GM19328 (cell line): Measurements from ENCODE around the gene KLHL40.

Experiments
- ATAC-seq: cut with Tn5 transposase; IDR thresholded peaks from one replicate; pipeline ENCODE4 v1.9.1; 2021; ENCODE audit warnings: mild to moderate bottlenecking, moderate library complexity; ENCODE audit not compliant: unreplicated experiment

KLHL40 gene

DNA sequence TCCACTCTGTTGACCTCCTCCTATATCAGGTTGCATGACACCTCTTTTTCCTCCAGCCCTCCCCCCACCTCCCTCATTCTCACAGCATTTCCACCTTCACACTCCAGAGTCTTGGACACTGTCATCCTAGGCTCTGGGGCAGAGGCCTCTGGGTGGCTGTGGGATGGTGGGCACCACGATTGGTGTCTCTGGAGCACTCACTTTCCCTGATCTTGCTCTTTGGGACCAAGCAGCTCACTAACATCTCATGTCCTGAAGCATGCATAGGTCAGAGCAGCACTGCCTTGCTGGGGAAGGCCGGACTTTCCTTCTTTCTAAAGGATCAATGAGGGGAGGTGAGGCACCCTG is 16.9 kb upstream of the KLHL40 start:
- ATAC-seq = no peak

- no peak for ATAC-seq
Observed at GRCh38 chr3:42668793-42669217, 16.5 kb upstream of the KLHL40 start.

- no peak for ATAC-seq
Observed at GRCh38 chr3:42670051-42670576, 15.2 kb upstream of the KLHL40 start.

DNA sequence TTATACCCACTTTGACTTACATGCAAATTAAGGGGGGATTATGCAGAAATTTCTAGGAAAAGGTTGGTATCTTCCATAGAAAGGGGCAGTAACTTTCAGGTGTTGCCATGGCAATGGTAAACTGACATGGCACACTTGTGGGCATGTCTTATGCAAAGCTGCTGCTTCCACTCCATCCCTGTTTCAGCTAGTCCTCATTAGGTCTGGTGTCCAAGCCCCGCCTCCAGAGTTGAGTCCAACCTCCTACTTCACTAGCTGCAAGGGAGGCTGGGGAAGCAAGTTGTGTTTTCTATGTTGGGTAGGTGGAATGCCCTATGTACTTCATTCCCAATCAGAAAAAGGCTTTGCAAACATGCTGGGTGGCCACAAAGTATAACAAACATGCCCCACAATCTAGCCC is 14.7 kb upstream of the KLHL40 start:
- ATAC-seq = no peak

GRCh38 chr3:42672515-42672914 is 12.8 kb upstream of the KLHL40 start:
- ATAC-seq = no peak

DNA sequence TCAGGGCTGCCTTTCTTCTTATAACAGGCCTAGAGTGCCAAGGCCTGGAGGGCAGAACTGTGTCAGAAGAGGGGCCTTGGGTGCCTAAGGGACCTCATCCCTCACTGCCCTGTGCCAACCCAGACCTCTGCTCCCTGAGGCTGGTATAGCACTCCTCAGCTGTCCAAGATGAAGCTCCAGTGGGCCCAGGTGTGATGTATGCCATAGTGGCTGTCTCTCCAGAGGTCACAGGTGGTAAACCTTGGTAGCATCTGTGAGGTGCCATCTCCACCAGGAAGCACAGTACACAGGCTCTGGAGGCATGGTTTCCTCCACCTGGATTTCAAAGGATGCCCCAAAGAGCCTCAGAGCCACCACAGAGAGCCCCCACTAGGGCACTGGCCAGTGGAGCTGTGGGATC is 12.3 kb upstream of the KLHL40 start:
- no peak for ATAC-seq

- ATAC-seq = no peak
Observed at GRCh38 chr3:42674146-42674545, 11.2 kb upstream of the KLHL40 start.

- no peak for ATAC-seq
Observed at GRCh38 chr3:42675909-42676308, 9.4 kb upstream of the KLHL40 start.

- no peak for ATAC-seq
Observed at GRCh38 chr3:42678447-42678846, 6.9 kb upstream of the KLHL40 start.

GRCh38 chr3:42680271-42680670 is 5.1 kb upstream of the KLHL40 start:
- ATAC-seq = no peak

DNA sequence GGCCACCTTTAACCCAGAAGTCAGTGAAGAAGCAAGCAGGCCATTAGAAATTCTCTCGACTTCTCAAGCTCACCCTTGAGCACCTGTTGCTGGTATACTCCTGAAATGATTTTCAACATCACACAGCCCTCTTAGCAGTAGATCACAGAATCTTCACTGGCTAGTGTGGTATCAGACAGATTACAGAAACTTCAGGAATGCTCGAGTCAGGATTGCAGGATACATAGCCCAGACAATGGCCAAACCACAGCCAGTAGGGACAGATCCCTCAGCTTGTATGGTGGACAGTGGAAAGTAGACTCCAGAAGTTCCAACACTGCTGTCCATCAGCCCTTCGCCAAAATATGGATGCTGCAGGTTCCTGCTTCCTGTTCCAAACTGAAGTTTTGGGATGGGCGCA is 4.5 kb upstream of the KLHL40 start:
- no peak for ATAC-seq

- no peak for ATAC-seq
Observed at GRCh38 chr3:42681361-42682038, 3.8 kb upstream of the KLHL40 start.

GRCh38 chr3:42682301-42683070 is 2.9 kb upstream of the KLHL40 start:
- ATAC-seq = no peak

DNA sequence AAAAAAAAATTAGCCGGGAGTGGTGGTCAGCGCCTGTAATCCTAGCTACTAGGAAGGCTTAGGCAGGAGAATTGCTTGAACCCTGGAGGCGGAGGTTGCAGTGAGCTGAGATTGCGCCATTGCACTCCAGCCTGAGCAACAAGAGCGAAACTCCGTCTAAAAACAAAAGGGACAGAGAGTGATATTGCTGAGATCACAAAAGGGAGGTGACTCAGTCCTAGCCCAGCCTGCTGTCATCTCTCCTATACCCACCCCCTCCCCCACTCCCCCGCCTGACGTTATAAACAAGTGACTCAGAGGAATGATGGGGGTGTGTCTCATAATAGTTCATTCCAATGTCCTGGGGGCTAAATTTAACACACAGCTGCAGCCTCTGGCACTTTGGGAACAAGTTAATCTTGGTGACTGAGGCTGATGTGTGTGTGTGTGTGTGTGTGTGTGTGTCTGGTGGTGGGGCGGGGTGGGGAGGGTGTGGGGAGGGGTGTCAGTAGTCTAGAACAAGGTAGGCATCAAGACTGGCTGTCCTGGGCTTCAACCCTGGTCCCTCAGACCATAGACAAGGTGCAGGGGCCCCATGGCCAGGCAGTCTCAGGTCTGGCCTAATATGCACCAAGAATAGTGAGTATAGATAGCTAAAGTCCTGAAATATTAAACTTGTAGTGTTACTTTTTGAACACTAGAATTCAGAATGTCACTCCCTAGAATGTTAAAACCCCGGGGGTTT is 1.3 kb upstream of the KLHL40 start:
- ATAC-seq = no peak

- no peak for ATAC-seq
Observed at GRCh38 chr3:42684632-42685362, 540 bp upstream of the KLHL40 start.

DNA sequence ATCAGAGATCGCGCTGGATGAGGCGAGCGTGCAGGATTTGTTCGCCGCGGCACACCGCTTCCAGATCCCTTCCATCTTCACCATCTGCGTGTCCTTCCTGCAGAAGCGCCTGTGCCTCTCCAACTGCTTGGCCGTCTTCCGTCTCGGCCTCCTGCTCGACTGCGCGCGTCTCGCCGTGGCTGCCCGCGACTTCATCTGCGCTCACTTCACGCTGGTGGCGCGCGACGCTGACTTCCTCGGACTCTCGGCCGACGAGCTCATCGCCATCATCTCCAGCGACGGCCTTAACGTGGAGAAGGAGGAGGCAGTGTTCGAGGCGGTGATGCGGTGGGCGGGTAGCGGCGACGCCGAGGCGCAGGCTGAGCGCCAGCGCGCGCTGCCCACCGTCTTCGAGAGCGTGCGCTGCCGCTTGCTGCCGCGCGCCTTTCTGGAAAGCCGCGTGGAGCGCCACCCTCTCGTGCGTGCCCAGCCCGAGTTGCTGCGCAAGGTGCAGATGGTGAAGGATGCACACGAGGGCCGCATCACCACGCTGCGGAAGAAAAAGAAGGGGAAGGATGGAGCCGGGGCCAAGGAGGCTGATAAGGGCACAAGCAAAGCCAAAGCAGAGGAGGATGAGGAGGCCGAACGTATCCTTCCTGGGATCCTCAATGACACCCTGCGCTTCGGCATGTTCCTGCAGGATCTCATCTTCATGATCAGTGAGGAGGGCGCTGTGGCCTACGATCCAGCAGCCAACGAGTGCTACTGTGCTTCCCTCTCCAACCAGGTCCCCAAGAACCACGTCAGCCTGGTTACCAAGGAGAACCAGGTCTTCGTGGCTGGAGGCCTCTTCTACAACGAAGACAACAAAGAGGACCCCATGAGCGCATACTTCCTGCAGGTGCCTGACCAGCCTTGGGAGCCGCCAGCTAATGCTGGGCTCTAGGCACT is 819 bp downstream of the KLHL40 start:
- ATAC-seq = no peak

- ATAC-seq = no peak
Observed at GRCh38 chr3:42686832-42687650, 1.7 kb downstream of the KLHL40 start.

GRCh38 chr3:42688016-42688415 is 2.7 kb downstream of the KLHL40 start:
- ATAC-seq = no peak
